SU-DHL-6 (cell line): ENCODE data around the gene KAT6B.

Source experiments
- EZH2phosphoT487 ChIP-seq: fragments of 200-600 bp; sonication (generic), shearing (Covaris generic); conservative IDR thresholded peaks from 2 replicates; pipeline ENCODE4 v1.6.1; 2018; ENCODE audit warnings: mild to moderate bottlenecking, antibody characterized with exemption, low read length, moderate library complexity, mixed read lengths
- TF ChIP-seq, protein P1 (sequence below): fragments of 200-600 bp; sonication (generic); IDR thresholded peaks from one replicate; pipeline ENCODE4 v1.5.1; 2017; ENCODE audit warnings: antibody characterized with exemption, mild to moderate bottlenecking, low read length, moderate library complexity; ENCODE audit not compliant: insufficient read depth, poor library complexity, severe bottlenecking

DNA sequence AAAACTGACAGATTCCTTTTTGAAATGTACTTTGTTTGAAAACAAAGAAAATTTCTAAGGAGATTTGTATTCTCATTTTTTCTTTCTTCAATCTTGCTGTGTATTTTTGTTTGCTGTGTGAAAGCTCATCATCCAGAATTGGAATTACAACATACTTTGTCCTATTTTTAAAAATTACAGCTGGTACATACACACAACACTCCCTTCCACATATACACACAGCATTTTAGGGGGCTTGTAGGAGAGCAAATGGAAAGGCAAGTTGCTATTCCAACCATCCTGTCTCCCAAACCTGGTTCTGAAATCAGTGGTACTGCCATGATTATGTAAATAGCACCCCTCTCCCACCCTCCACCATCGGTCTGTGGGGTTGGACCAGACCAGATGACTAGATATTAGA is 184.0 kb downstream of the KAT6B start:
- TF ChIP-seq, protein P1, sequence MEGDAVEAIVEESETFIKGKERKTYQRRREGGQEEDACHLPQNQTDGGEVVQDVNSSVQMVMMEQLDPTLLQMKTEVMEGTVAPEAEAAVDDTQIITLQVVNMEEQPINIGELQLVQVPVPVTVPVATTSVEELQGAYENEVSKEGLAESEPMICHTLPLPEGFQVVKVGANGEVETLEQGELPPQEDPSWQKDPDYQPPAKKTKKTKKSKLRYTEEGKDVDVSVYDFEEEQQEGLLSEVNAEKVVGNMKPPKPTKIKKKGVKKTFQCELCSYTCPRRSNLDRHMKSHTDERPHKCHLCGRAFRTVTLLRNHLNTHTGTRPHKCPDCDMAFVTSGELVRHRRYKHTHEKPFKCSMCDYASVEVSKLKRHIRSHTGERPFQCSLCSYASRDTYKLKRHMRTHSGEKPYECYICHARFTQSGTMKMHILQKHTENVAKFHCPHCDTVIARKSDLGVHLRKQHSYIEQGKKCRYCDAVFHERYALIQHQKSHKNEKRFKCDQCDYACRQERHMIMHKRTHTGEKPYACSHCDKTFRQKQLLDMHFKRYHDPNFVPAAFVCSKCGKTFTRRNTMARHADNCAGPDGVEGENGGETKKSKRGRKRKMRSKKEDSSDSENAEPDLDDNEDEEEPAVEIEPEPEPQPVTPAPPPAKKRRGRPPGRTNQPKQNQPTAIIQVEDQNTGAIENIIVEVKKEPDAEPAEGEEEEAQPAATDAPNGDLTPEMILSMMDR: no peak
- TF ChIP-seq EZH2phosphoT487: no peak
